ENCODE measurements around the gene ACTC1.
"Not testable (repeated sequence)": the region's sequence is repeated elsewhere in the genome, so short reads cannot be mapped to it uniquely, and the experiment has no call there.

Gene ACTC1

DNA sequence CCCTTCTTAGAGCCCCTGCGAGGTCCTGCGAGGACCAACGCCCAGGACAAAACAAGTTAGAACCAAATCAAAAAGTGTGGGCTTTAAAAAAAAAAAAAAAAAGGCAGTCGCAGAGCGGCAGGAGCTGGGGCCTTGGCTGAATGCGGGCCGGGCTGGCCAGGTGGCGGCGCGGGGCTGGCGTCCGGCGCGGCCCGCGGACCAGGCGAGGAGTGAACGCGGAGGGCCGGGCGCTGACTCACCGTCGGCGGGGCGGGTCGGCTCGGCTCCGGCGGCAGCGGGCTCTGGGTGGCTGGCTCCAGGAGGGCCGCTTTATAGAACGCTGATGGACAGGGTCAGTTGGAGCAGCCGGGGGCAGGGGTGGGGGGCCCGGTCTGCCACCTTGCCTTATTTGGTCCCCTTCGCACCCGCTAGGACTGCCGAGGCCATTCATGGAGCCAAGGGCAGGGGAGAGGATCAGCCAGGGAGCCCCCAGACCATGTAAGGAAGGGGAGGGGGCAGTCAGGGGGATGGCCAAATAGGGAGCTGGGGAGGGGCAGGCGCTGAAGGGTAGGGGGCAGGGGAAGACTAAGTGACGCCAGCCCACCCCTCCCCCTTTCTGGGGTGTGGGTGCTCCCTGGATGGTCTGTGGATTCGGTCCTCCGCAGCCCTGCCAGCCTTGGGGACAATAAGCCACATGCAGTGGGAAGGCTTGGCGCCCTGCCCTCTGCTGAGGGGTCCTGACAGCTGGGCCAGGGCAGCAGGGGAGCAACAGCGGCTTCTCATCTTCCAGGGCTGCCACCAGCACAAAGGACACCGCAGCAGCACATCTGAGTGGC lies at the start of gene ACTC1:
TSS of gene ACTC1 (minus strand) at position 283 of the 815 bp plus-strand sequence. CDS start 741 bp downstream, outside the sequence.
- DNase-seq = no peak

- no peak for DNase-seq
Measured at GRCh38 chr15:34841262-34841725, 45.9 kb upstream of the ACTC1 start.

DNA sequence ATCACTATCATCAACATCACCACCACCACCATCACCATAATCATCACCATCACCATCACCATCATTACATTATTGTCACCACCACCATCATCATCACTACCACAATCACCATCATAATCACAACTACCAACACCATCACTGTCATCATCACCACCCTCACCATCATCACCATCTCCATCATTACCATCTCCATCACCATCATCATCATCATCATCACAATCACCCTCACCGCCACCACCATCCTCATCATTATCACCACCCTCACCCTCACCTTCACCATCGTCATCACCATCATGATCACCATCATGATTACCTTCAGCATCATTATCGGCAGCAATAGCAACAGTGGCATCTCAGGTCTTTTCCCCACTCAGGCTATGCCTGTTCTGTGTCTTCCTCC lies 42.9 kb upstream of the ACTC1 start:
- no peak for DNase-seq

- DNase-seq = no peak
Measured at GRCh38 chr15:34837246-34838016, 42.1 kb upstream of the ACTC1 start.

GRCh38 chr15:34828145-34828911 lies 33.0 kb upstream of the ACTC1 start:
- DNase-seq = no peak

GRCh38 chr15:34821831-34822230 lies 26.5 kb upstream of the ACTC1 start:
- DNase-seq = no peak

DNA sequence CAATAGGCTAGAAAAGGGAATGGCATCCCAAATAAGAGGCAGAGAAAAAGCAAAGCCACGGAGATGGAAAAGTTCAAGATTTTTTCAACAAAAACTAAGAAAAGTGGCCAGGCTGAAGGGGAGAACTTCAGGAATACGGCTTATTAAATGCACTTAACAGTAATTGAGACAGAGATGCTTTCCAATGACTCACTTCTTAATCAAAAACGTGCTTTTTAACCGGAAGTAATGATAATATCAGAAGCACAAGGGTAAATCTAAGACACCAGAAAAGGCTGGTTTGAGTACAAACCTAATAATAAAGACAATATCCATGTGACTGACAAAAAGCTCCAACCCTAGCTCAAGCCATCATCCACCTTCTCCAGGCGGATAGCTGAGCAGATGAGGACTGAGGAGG lies 24.8 kb upstream of the ACTC1 start:
- no peak for DNase-seq

GRCh38 chr15:34818526-34818925 lies 23.2 kb upstream of the ACTC1 start:
- no peak for DNase-seq

- no peak for DNase-seq
Measured at GRCh38 chr15:34815836-34816235, 20.5 kb upstream of the ACTC1 start.

- no peak for DNase-seq
Measured at GRCh38 chr15:34813446-34814190, 18.3 kb upstream of the ACTC1 start.

GRCh38 chr15:34812868-34813365 lies 17.6 kb upstream of the ACTC1 start:
- DNase-seq = not testable (repeated sequence)

GRCh38 chr15:34812369-34812768 lies 17.0 kb upstream of the ACTC1 start:
- DNase-seq = no peak

DNA sequence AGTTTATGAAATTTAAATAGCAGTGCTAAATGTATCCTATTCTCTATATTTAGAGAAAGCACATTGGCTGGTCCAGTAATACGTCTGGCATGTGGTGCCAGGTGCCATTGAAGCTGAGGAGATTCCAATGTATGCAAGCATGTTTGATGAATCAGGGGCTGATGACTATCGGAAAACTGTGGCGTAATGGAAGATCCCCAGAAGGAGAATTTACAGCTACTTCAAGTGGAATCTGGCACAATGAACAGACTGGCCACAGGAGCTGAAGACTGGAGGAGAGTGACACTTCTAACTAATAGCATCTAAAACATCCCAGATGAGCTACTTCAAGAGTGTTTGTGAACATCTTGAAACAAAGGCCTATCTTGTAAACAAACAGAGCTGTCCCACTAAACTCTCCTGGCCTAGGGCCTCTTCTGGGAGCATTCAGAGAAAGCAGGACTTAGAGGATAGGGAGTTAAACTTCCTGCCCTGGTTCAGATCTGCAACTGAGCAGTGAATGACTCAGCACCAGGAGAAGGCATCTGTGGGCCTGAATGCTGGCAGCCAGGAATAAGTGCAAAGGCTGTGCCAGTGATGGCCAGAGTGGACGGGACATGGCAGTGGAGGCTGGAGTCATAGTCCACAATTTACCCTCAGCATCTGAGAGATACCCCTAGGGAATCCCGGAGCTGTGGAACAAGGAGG lies 15.2 kb upstream of the ACTC1 start:
- DNase-seq = no peak

- DNase-seq = no peak
Measured at GRCh38 chr15:34809186-34809585, 13.8 kb upstream of the ACTC1 start.

- DNase-seq = no peak
Measured at GRCh38 chr15:34808016-34808415, 12.7 kb upstream of the ACTC1 start.

DNA sequence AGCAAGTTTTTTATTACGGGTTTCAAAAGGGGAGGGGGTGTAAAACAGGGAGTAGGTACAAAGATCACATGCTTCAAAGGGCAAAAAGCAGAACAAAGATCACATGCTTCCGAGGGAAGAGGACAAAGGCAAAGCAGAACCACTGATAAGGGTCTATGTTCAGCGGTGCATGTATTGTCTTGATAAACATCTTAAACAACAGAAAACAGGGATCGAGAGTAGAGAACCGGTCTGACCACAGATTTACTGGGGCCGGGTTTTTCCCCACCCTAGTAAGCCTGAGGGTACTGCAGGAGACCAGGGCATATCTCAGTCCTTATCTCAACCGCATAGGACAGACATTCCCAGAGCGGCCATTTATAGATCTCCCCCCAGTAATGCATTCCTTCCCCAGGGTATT lies 11.9 kb upstream of the ACTC1 start:
- not testable (repeated sequence) for DNase-seq

DNA sequence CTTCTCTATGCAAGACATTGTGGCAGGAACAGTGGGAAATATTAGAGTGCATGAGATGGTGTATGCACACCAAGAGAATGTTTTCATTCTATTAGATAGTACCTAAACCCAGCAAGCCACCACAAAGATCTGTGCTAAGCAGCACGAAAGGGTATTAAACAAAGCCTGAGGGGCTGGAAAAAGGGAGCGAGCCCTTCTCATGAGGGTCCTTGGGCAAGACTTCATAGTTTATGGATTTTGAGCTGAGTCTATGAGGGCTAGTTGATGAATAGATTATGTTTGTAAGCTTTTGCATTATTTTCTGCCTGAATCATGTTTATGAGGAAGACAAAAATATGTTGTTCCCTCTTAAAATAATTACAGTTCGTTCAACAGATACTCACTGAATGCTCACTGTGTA lies 9.4 kb upstream of the ACTC1 start:
- DNase-seq = no peak

DNA sequence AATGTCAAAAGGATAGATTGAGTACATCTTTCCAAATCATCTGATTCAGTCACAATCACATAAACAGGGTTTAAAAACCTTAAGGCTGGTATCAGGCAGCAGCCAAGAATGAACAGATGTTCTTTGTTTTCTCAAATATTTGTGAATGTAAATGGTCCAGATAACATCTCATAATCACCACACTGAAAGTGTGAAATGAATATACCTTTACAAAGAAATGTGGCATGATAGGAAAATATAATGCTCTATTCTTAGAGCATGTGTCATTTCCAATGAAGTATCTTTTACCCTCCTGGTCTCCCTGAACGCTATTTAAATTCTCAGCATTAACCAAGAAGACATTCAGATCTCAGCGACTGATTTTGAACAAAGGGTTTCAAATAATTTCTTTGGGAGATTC lies 8.8 kb upstream of the ACTC1 start:
- no peak for DNase-seq

GRCh38 chr15:34802803-34803750 lies 7.7 kb upstream of the ACTC1 start:
- no peak for DNase-seq

GRCh38 chr15:34802371-34802770 lies 7.0 kb upstream of the ACTC1 start:
- no peak for DNase-seq
